Measurements from ENCODE around the gene INSR.

Gene INSR

DNA sequence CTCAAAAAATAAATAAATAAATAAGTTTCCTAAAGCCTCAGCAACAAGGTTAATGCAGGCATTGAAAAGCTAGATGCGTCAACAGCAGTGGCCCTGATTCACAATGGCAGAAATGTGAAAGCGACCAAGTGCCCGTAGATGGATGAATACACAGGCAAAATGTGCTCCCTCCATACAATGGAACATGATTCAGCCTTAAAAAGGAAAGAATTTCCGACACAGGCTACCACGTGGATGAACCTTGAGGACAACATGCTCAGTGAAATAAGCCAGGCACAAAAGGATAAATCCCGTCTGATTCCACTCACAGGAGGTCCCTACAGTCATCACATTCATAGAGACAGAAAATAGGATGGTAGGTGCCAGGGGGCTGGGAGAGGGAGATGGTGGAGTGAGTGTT, 31.7 kb downstream of the INSR start:
- TF ChIP-seq, protein P1, sequence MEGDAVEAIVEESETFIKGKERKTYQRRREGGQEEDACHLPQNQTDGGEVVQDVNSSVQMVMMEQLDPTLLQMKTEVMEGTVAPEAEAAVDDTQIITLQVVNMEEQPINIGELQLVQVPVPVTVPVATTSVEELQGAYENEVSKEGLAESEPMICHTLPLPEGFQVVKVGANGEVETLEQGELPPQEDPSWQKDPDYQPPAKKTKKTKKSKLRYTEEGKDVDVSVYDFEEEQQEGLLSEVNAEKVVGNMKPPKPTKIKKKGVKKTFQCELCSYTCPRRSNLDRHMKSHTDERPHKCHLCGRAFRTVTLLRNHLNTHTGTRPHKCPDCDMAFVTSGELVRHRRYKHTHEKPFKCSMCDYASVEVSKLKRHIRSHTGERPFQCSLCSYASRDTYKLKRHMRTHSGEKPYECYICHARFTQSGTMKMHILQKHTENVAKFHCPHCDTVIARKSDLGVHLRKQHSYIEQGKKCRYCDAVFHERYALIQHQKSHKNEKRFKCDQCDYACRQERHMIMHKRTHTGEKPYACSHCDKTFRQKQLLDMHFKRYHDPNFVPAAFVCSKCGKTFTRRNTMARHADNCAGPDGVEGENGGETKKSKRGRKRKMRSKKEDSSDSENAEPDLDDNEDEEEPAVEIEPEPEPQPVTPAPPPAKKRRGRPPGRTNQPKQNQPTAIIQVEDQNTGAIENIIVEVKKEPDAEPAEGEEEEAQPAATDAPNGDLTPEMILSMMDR (IDR thresholded peaks at IDR 0.05; ENCODE audit: control insufficient read depth, extremely low read depth, insufficient read depth) = no peak
- H3K4me3 ChIP-seq (ENCODE audit: low read depth, low read length) = no peak overlapping the region
- DNase-seq (ENCODE audit: low read depth) = no peak

DNA sequence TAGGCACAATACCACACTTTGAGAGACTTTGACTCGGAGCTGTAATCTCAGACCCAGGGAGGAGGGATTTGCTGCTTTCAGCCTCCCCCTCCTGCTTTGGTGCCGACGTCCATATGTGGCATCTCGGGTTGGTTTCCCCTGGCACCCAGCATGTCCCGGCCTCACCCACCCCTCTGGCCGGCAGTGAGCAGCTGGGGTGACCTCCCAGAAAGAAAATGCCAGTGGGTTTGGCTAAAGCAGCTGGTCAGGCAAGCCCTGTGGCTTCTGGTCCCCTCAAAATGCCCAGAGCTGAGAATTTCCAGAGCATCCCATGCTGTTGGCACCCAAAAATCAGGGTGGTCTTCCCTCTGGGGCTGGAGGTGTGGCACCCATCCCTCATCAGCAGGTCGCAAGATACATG, 34.1 kb downstream of the INSR start:
- DNase-seq (ENCODE audit: low read depth) = no peak
- no peak overlapping the region for H3K4me3 ChIP-seq (ENCODE audit: low read depth, low read length)
- TF ChIP-seq, protein P1 (IDR thresholded peaks at IDR 0.05; ENCODE audit: control insufficient read depth, extremely low read depth, insufficient read depth) = no peak

DNA sequence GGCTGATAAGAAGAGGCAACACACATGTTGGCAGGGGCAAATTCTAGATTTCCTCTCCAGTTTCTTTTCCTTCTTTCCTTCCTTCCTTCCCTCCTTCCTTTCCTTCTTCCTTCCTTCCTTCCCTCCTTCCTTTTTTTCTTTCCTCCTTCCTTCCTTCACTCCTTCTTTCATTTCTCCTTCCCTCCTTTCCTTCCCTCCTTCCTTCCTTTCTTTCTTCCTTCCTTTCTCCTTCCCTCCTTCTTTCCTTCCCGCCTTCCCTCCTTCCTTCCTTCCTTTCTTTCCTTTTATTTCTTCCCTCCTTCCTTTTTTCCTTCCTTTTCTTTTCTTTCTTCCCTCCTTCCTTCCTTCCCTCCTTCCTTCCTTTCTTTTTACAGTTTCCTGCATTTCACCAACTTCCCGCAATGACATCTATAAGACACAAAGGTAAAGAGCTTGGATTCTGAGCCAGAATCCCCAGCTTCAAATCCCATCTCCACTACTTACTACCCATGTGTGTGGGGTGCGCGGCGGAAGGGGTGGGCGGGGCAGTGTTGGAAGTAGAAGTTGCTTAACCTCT, 35.3 kb downstream of the INSR start:
- TF ChIP-seq, protein P1 (IDR thresholded peaks at IDR 0.05; ENCODE audit: control insufficient read depth, extremely low read depth, insufficient read depth) = no peak
- DNase-seq (ENCODE audit: low read depth) = no peak
- H3K4me3 ChIP-seq (ENCODE audit: low read depth, low read length) = no peak overlapping the region

DNA sequence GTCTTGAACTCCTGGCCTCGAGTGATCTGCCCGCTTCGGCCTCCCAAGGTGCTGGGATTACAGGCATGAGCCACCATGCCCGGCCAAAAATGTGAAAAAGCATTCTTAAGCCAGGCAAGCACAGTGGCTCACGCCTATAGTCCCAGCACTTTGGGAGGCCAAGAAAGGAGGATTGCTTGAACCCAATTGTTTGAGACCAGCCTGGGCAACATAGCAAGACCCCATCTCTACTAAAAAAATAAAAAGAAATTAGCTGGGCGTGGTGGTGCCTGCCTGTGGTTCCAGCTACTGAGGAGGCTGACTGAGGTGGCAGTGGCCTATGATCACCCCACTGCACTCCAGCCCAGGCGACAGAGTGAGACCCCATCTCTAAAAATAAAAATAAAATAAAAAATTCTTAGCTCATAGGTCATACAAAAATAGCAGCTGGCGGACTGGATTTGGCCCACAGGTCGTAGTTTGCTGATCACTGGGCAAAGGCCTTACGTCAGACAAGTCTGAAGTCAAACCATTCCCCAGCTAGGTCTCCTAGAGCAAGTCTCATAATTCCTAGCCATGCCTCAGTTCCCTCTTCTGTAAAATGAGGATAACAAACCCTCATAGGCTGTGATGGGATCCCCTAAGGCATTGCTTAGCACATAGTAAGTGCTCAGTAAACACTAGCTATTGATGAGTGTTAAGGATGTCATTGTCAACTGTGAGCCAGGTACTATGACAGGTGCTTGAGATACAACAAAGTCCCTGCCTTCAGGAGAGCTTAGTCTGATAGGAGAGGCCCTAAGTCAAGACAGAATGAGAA, 36.0 kb downstream of the INSR start:
- TF ChIP-seq, protein P1 (IDR thresholded peaks at IDR 0.05; ENCODE audit: control insufficient read depth, extremely low read depth, insufficient read depth) = no peak
- DNase-seq (ENCODE audit: low read depth) = no peak
- H3K4me3 ChIP-seq (ENCODE audit: low read depth, low read length) = no peak overlapping the region

DNA sequence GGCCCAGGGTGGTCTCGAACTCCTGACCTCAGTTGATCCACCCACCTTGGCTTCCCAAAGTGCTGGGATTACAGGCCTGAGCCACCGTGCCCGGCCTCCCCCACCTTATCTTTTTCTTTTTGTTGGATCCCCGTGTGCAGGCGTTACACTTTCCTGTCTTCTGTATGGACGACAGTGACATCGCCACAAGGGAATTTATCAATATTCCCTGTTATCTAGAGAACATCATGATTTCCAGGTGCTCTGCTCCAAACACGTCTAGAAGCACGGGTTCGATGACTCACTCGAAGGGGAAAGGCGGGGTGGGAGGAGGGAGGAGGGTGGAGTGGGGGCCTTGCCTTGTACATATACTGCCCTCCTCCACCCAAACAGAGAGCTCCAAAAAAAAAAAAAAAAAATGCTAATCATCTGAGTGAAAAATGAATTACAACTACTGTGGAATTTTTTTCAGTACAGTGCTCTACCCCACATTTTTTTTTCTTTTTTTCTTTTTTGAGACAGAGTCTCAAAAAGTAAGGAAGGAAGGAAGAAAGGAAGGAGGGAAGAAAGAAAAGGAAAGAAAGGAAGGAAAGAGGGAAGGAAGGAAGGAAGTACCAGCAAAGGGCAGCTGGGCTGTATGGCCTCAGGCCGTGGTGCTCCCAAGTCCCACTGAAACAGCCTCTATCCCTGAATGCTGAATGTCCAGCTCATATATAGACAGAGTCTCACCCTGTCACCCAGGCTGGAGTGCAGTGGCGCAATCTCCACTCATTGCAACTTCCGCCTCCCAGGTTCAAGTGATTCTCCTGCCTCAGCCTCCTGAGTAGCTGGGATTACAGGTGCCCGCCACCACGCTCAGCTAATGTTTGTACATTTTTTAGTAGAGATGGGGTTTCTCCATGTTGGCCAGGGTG, 36.8 kb downstream of the INSR start:
- DNase-seq (ENCODE audit: low read depth) = peak; percentile 51
- no peak overlapping the region for H3K4me3 ChIP-seq (ENCODE audit: low read depth, low read length)
- TF ChIP-seq, protein P1 (IDR thresholded peaks at IDR 0.05; ENCODE audit: control insufficient read depth, extremely low read depth, insufficient read depth) = no peak

DNA sequence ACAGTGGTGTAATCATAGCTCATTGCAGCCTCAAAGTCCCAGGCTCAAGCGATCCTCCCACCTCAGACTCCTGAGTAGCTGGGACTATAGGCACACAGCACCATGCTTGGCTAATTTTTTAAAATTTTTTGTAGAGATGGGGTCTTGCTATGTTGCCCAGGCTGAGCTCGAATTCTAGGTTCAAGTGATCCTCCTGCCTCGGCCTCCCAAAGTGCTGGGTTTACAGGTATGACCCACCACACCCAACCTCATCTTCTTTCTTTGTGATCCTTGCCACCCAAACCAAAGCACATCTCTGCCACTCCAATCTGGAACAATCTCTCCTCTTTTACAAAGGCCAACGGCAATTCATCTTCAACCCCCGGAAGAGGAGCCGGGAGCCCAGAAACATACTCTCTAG, 38.6 kb downstream of the INSR start:
- TF ChIP-seq, protein P1 (IDR thresholded peaks at IDR 0.05; ENCODE audit: control insufficient read depth, extremely low read depth, insufficient read depth) = no peak
- no peak overlapping the region for H3K4me3 ChIP-seq (ENCODE audit: low read depth, low read length)

More for the DNA sequence above, 38.6 kb downstream of the INSR start:
- DNase-seq (ENCODE audit: low read depth) = no peak
